ENCODE measurements around the gene DLGAP1. TPM values are rescaled to one million over a fixed set of nuclear protein-coding genes. Genes with fewer than 3 reads are reported as not detected.
A peak's percentile ranks its signal among the peaks of the same experiment; 100 is the strongest.

DLGAP1 gene
- total and polyA plus RNA-seq, 2 of the 13 experiments (the other 11 are each of a cell fraction or from before 2014, with no cell fraction given): 0.01 TPM; not detected in 1

GRCh38 chr18:3593381-3593903 is 861.7 kb downstream of the DLGAP1 start:
- peaks cover 33% of the 10 kb centered on the region for H3K79me2 ChIP-seq (ENCODE audit: insufficient read depth, low read length)
- TSS peak; percentile 69 for BruUV-seq (replicated peaks)
- peak overlapping the region; percentile 33 to 73 (median 58) for H3K4me3 ChIP-seq (replicated peaks in 1 of 3; ENCODE audit: insufficient read depth in 1 of 3, low read depth in 2 of 3, low read length in 3 of 3)
- no peak for DNase-seq (ENCODE audit: low spot score)
- in situ Hi-C loops (cut with HindIII; ENCODE audit: extremely low pct_ligation_motif_present, low pct_unique_long_range_greater_than_20kb): loop anchor here (5.0 kb wide), 3 partner anchors 74 to 311 kb away; partner anchors contain the start of gene TGIF1
- peaks cover 68% of the 10 kb centered on the region for H3K4me1 ChIP-seq (ENCODE audit: insufficient read depth, low read length)
- WGBS (ENCODE audit: low lambda C conversion rate): under 1% methylated on average over 11 of the region's 11 CpGs
- intact Hi-C loops (cut with micrococcal nuclease; ENCODE audit: unreplicated experiment): no loop called here
- H2AFZ ChIP-seq (ENCODE audit: low read length): no peak overlapping the region
- peak overlapping the region; percentile 96 for H3K27ac ChIP-seq (ENCODE audit: extremely low read length, insufficient read depth, low read length)
- H3K9me3 ChIP-seq (ENCODE audit: low read length): no peaks in the 10 kb centered on the region
- H3K9ac ChIP-seq (ENCODE audit: insufficient read depth, low read depth, low read length): peak overlapping the region; percentile 96
- peak; percentile 39 for ATAC-seq
- no peaks in the 10 kb centered on the region for H4K20me1 ChIP-seq (ENCODE audit: insufficient read depth, low read length)
- H3K4me2 ChIP-seq (ENCODE audit: low read depth, low read length): peak overlapping the region; percentile 74
- H3K27me3 ChIP-seq (ENCODE audit: control insufficient read depth in 1 of 2, insufficient read depth in 2 of 2, low read length in 2 of 2): no peaks in the 10 kb centered on the region; a peak in 1 of 5 replicates
- H3K36me3 ChIP-seq (replicated peaks in 1 of 2; ENCODE audit: control insufficient read depth in 1 of 2, insufficient read depth in 2 of 2, low read length in 2 of 2): peaks cover 0 to 6% of the 10 kb centered on the region in 2 experiments; a peak in 2 of 5 replicates
- ChIA-PET CTCF (ENCODE audit: low intra/inter-chr PET ratio, low total read pairs) (interaction anchor here (3.7 kb wide), 1 partner anchor 73 kb away, joined by 20 read pairs; no protein-coding TSS in a partner anchor), POLR2A (interaction anchor here (0.7 to 11.2 kb wide), 19 partner anchors 8 to 1644 kb away, joined by 3 to 271 read pairs (median 16); partner anchors contain the start of genes MYL12A, MYL12B and TGIF1)
- FAIRE-seq: peak; percentile 64
- peak; percentile 18; the same call in 1 of the 2 replicates for TF ChIP-seq ZSCAN25 (CRISPR knock-in tag; IDR thresholded peaks at IDR 0.05)
- 0 out of 2 replicates have a peak, but pooled peaks have one; percentile 8 for TF ChIP-seq NKX3-1 (CRISPR knock-in tag; IDR thresholded peaks at IDR 0.05)
- TF ChIP-seq RERE (CRISPR knock-in tag; IDR thresholded peaks at IDR 0.05; ENCODE audit: low read depth): no peak; the same call in 1 of the 2 replicates
- 0 out of 2 replicates have a peak, but pooled peaks have one; percentile 34 for TF ChIP-seq GZF1 (CRISPR knock-in tag; IDR thresholded peaks at IDR 0.05)
- peak; percentile 6 for TF ChIP-seq XRCC5 (optimal IDR thresholded peaks at IDR 0.05; ENCODE audit: low read length)
- no peak for TF ChIP-seq ZNF761 (CRISPR knock-in tag; conservative IDR thresholded peaks at IDR 0.05)
- TF ChIP-seq, protein P1, sequence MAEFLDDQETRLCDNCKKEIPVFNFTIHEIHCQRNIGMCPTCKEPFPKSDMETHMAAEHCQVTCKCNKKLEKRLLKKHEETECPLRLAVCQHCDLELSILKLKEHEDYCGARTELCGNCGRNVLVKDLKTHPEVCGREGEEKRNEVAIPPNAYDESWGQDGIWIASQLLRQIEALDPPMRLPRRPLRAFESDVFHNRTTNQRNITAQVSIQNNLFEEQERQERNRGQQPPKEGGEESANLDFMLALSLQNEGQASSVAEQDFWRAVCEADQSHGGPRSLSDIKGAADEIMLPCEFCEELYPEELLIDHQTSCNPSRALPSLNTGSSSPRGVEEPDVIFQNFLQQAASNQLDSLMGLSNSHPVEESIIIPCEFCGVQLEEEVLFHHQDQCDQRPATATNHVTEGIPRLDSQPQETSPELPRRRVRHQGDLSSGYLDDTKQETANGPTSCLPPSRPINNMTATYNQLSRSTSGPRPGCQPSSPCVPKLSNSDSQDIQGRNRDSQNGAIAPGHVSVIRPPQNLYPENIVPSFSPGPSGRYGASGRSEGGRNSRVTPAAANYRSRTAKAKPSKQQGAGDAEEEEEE (CRISPR knock-in tag; IDR thresholded peaks at IDR 0.05; ENCODE audit: borderline replicate concordance): no peak
- 0 out of 2 replicates have a peak, but pooled peaks have one; percentile 76 for TF ChIP-seq ZNF33A (CRISPR knock-in tag; IDR thresholded peaks at IDR 0.05; ENCODE audit: borderline replicate concordance)
- TF ChIP-seq GATAD2A (CRISPR knock-in tag; IDR thresholded peaks at IDR 0.05): peak; percentile 61; the same call in 1 of the 2 replicates
- peak; percentile 81 for TF ChIP-seq ZNF816 (CRISPR knock-in tag; IDR thresholded peaks at IDR 0.05; ENCODE audit: borderline replicate concordance)
- TF ChIP-seq RBM39 (IDR thresholded peaks at IDR 0.05; ENCODE audit: low read depth, low read length, poor library complexity, severe bottlenecking): no peak
- TF ChIP-seq ZFY (CRISPR knock-in tag; IDR thresholded peaks at IDR 0.05): 0 out of 2 replicates have a peak, but pooled peaks have one; percentile 8
- peak; percentile 4; the same call in 1 of the 2 replicates for TF ChIP-seq BORCS8-MEF2B (CRISPR knock-in tag; IDR thresholded peaks at IDR 0.05)
- 0 out of 2 replicates have a peak, but pooled peaks have one; percentile 8 for TF ChIP-seq ZNF605 (CRISPR knock-in tag; IDR thresholded peaks at IDR 0.05)
- TF ChIP-seq MEIS1 (CRISPR knock-in tag; IDR thresholded peaks at IDR 0.05; ENCODE audit: borderline replicate concordance): 0 out of 2 replicates have a peak, but pooled peaks have one; percentile 8

Data from HepG2 (cell line).